SW480 (cell line): Measurements from ENCODE around the gene RRP1B.

Experiments used
- DNase-seq: peaks from one replicate; pipeline ENCODE4 v3.0.0-alpha.2; 2016; ENCODE audit warnings: low spot score

RRP1B gene

GRCh38 chr21:43721206-43721605 is 61.8 kb downstream of the RRP1B start:
- no peak for DNase-seq

DNA sequence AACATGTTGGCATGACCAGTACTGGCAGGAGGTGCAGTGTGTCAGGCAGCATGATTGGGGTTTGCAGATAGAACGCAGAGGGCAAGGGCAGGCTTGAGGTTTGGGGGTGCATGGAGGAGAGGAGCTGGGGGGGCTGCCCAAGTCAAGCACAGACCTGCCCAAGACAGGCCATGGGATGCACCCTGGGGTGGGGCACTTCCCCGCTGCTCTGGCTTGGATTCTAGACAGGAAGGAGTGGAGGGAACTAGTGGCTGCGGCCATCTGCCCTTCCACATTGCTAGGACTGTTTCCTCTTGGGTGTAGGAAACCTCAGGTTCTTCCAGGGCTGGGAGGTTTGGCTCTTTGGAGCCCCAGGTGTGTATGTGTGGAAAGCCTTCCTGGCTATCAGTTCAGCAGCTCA is 62.6 kb downstream of the RRP1B start:
- no peak for DNase-seq

GRCh38 chr21:43723648-43724047 is 64.3 kb downstream of the RRP1B start:
- no peak for DNase-seq

- peak; percentile 35 for DNase-seq
Measured at GRCh38 chr21:43726686-43727518, 67.5 kb downstream of the RRP1B start.

DNA sequence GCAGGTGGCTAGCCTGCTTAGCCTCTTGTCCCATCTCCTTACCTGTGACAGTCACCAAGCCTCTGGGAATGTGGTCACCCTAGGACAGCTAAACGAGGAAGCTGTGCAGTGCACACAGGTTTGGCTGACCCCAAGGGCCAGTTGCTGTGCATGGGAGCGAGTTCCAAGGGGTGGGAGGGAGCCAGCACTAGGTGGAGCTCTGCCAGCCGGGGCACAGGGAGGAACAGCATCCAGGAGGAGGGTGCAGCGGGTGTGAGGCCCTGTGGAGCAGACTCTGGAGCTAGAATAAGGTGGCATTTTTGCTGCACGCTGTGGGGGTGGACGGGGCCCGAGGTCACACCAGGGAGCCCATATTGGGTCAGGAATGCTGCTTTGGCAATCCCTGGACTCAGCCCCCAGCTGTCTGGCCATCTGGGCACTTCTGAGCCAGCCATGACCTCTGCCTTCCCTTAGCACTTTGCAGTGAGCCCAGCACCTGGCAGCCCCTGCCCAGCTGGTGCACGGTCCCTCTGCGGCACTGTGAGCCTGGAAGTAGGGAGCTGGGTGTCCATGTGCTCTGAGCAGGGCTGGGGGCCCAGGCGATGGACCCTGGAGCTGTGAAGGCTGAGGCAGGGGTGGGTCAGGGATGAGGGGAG is 68.3 kb downstream of the RRP1B start:
- DNase-seq = peak; percentile 67

GRCh38 chr21:43728154-43728466 is 68.8 kb downstream of the RRP1B start:
- DNase-seq = no peak

- peak; percentile 97 for DNase-seq
Measured at GRCh38 chr21:43728467-43729390, 69.4 kb downstream of the RRP1B start.

- no peak for DNase-seq
Measured at GRCh38 chr21:43731476-43731875, 72.1 kb downstream of the RRP1B start.

DNA sequence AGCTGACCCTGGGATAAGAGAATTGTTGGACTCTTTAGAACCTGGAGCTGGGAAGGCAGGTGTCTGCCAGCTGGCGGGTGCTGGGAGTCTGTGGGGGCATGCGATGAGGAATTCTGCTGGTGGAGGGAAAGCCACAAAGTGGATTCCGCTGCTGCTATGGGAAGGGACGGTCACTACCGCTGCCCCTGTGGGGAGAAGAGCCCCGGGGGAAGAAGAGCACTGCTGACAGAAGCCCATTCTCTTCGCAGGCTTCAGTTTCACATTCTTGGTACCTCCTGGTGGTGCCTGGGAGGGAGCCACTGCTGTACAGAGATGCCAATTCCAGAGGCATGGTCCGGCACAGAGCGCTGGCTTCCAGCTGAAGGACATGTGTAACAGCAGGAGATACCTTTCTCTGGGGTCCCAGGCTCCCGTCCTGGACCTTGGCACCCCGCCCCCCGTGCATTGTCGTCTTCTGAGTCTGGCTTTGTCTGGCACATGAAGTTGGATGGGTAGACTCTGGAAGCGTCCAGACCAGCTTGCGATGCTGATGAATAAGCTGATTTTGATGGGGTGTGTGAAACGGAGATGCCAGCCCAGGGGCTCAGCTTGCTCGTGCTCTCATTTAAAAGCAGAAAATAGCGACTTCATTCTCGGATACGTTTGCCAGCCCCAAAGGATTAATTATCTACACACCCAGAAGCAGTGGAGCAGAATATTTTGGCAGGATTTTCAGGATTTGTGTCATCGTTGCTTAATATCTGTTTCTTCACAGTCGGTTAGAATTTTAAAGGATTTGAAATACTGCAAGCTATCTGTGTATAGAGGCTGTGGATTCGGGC is 72.7 kb downstream of the RRP1B start:
- peak; percentile 32 for DNase-seq

- DNase-seq = no peak
Measured at GRCh38 chr21:43733060-43733459, 73.7 kb downstream of the RRP1B start.

DNA sequence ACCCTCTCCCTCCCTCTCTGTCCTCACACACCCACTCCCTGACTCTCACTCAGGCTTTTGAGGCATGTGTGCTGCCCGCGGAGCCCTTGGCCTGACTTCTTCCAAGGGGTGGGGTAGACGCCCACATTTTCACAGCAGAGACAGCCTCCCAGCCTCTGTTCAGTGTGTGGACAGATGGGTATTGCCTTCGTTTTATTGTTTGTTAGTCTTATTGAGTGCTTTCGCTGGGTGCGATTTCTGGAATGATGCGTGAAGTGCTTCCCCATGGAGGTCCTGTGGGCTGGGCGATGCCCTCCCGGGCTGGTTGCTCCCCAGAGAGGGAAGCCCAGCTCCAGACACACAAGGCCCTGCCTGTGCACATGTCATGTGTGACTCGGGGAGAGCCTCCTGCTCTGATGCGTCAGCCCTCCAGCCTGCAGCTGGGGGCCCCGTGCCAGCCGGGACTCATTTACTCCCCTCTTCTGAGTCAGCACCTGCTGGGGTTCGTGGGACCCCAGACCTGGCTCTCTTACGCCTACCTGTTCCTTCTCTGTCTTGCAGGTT is 74.2 kb downstream of the RRP1B start:
- DNase-seq = peak; percentile 66

- DNase-seq = peak; percentile 83
Measured at GRCh38 chr21:43734131-43734927, 75.0 kb downstream of the RRP1B start.

- peak; percentile 84 for DNase-seq
Measured at GRCh38 chr21:43734928-43735229, 75.5 kb downstream of the RRP1B start.

- DNase-seq = no peak
Measured at GRCh38 chr21:43735236-43736091, 76.1 kb downstream of the RRP1B start.

DNA sequence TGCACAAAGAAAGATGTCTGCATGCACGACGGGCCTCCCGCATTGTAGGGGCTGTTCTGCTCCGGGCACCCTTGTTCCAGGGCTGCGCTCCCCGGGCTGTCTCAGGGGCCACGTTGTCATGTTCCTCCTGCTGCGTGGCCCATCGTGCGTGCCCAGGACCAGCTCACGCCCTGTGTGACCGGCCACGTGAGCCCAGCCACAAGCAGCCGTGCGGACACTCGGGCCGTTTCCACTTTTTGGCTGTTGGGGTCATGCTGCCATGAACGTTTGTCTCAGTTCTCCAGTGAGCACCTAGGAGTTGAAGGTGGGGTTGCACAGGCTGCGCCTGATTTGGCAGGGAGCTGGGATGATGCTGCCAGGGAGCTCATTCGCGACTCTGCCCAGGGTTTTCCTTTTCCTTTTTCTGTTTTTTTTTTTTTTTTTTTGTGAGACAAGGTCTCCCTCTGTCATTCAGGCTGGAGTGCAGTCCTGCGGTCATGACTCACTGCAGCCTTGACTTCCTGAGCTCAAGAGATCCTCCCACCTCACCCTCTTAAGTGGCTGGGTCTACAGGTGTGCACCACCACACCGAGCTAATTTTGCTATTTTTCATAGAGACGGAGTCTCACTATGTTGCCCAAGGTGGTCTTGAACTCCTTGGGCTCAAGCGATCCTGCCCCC is 77.0 kb downstream of the RRP1B start:
- DNase-seq = no peak

- DNase-seq = no peak
Measured at GRCh38 chr21:43737158-43737950, 78.0 kb downstream of the RRP1B start.

DNA sequence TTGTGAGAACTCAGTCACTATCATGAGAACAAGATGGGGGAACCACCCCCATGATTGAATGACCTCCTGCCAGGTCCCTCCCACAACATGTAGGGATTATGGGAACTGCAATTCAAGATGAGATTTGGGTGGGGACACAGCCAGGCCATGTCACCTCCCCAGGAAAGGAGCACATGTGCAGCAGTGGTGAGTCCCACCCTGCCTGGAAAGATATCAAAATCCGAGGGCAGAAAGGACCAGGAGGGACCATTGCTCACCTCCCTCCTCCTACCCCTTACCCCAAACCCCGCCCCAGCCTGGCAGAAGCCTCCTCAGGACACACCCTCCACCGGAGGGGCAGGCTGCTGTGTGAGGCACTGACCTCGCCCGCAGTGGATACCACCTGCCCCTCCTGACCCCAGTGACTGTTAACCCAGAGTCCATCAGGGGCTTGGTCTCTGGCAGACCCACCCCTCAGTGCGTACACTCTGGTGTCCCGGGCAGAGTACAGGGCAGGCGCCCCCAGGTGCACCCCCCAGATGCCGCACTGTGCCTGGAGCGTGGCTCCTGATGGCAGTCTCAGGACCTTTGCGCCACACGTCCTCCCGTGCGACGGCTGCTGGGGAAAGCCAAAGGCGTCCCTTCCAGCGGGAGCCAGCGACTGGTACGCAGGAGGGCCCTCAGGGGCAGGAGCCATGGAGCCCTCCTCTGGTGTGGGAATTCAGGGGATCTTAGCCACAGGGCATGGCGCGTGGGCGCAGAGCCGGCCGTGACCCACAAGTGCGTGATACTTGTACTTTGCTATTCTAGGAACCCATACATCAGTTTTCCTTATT is 80.5 kb downstream of the RRP1B start:
- no peak for DNase-seq
